H1 (cell line): ENCODE data around the gene LRRC27. TPM values are rescaled to one million over a fixed set of nuclear protein-coding genes. Genes with fewer than 3 reads are reported as not detected.

ENCODE experiments used
- CTCF ChIA-PET: fragments of 300-600 bp; sonication (Branson Sonifier 250); formaldehyde crosslinking; loops from one replicate; lab custom pipeline; 2021; ENCODE audit not compliant: partially characterized antibody; lab: Charles Lee
- POLR2A ChIA-PET: fragments of 300-600 bp; sonication (Branson Sonifier 250); formaldehyde crosslinking; loops from one replicate; lab custom pipeline; 2021; ENCODE audit warnings: inconsistent platforms; ENCODE audit not compliant: partially characterized antibody; lab: Charles Lee
- DNase-seq, 2 experiments: peaks; one replicate each; pipeline versions ENCODE4 v3.0.0 to v3.0.0-alpha.2; 2010 to 2022; ENCODE audit warnings: low spot score in 2 of 2, low read depth in 1 of 2, mixed read lengths in 1 of 2
- FAIRE-seq: peaks from 2 replicates; lab custom pipeline; 2011; peaks lifted over from hg19 to GRCh38; lab: Jason Lieb, UNC
- H2AFZ ChIP-seq: 2 replicates; pipeline ENCODE4 v1.8.1; 2012; ENCODE audit warnings: low read length, inconsistent platforms
- H2AK5ac ChIP-seq: 2 replicates; pipeline ENCODE4 v1.6.1; 2013; ENCODE audit warnings: low read depth, low read length
- H2BK120ac ChIP-seq: replicated peaks from 2 replicates; pipeline ENCODE3; 2013; ENCODE audit warnings: low read depth, low read length, inconsistent platforms
- H2BK12ac ChIP-seq: 2 replicates; pipeline ENCODE4 v1.6.1; 2013; ENCODE audit warnings: low read depth, low read length
- H2BK15ac ChIP-seq: 2 replicates; pipeline ENCODE4 v1.6.1; 2013; ENCODE audit warnings: low read length
- H2BK20ac ChIP-seq: 2 replicates; pipeline ENCODE4 v1.6.1; 2013; ENCODE audit warnings: low read length
- H2BK5ac ChIP-seq: 2 replicates; pipeline ENCODE4 v1.6.1; 2013; ENCODE audit warnings: low read depth, low read length
- H3K14ac ChIP-seq: 2 replicates; pipeline ENCODE4 v1.6.1; 2013; ENCODE audit warnings: inconsistent platforms; ENCODE audit not compliant: insufficient read length
- H3K18ac ChIP-seq: 2 replicates; pipeline ENCODE4 v1.6.1; 2013; ENCODE audit warnings: low read length; ENCODE audit errors: extremely low read depth
- H3K23ac ChIP-seq: 2 replicates; pipeline ENCODE4 v1.6.1; 2013; ENCODE audit warnings: inconsistent platforms; ENCODE audit not compliant: insufficient read length
- H3K23me2 ChIP-seq: 2 replicates; pipeline ENCODE4 v1.6.1; 2013; ENCODE audit warnings: low read depth, low read length
- H3K27ac ChIP-seq: 2 replicates; pipeline ENCODE4 v1.6.1; 2011; ENCODE audit warnings: low read depth, low read length, inconsistent platforms
- H3K27me3 ChIP-seq, 4 experiments: replicated peaks in 1 of 4; 1 replicate in 1 of 4; 2 replicates in 3 of 4; pipeline versions ENCODE4 v1.6.1 to v1.8.1; 2011 to 2013; ENCODE audit warnings: low read length in 3 of 4, mild to moderate bottlenecking in 3 of 4, inconsistent platforms in 2 of 4, mixed read lengths in 2 of 4, moderate library complexity in 1 of 4; ENCODE audit not compliant: control insufficient read depth in 3 of 4, insufficient read depth in 3 of 4; ENCODE audit errors: extremely low read depth in 1 of 4
- H3K36me3 ChIP-seq, 4 experiments: 2 replicates each; pipeline versions ENCODE4 v1.6.1 to v1.8.1; 2011 to 2013; ENCODE audit warnings: mild to moderate bottlenecking in 4 of 4, low read length in 3 of 4, moderate library complexity in 2 of 4, control low read depth in 1 of 4, inconsistent platforms in 1 of 4; ENCODE audit not compliant: insufficient read depth in 4 of 4, control insufficient read depth in 2 of 4
- H3K4ac ChIP-seq: replicated peaks from 2 replicates; pipeline ENCODE3; 2013; ENCODE audit warnings: low read length, low read depth, mixed read lengths, inconsistent platforms; ENCODE audit not compliant: insufficient read length
- H3K4me1 ChIP-seq, 4 experiments: replicated peaks in 1 of 4; 1 replicate in 1 of 4; 2 replicates in 3 of 4; pipeline versions ENCODE4 v1.6.1 to v1.8.1; 2011 to 2013; ENCODE audit warnings: low read length in 3 of 4, inconsistent platforms in 2 of 4, mixed read lengths in 1 of 4; ENCODE audit not compliant: insufficient read depth in 4 of 4, control insufficient read depth in 3 of 4
- H3K4me2 ChIP-seq, 2 experiments: 2 replicates each; pipeline versions ENCODE4 v1.6.1 to v1.8.1; 2011 to 2013; ENCODE audit warnings: low read depth in 2 of 2, low read length in 2 of 2, control low read depth in 1 of 2, inconsistent platforms in 1 of 2, mild to moderate bottlenecking in 1 of 2; ENCODE audit not compliant: insufficient read depth in 1 of 2
- H3K4me3 ChIP-seq, 4 experiments: fragments of 200-600, 300-600 bp in 1 of 4; sonication (generic), shearing (Covaris generic), sonication (Bioruptor Twin) in 1 of 4; 2 replicates each; pipeline versions ENCODE4 v1.5.1 to v1.8.1; 2011 to 2016; ENCODE audit warnings: low read length in 4 of 4, low read depth in 3 of 4, control low read depth in 2 of 4, inconsistent platforms in 2 of 4, mild to moderate bottlenecking in 2 of 4, mixed read lengths in 1 of 4, moderate library complexity in 1 of 4; ENCODE audit not compliant: insufficient read depth in 2 of 4; ENCODE audit errors: extremely low read depth in 1 of 4
- H3K56ac ChIP-seq: replicated peaks from 2 replicates; pipeline ENCODE3; 2013; ENCODE audit warnings: low read depth, mild to moderate bottlenecking, mixed read lengths, low read length, inconsistent platforms; ENCODE audit not compliant: insufficient read length
- H3K79me1 ChIP-seq: 2 replicates; pipeline ENCODE4 v1.6.1; 2013; ENCODE audit warnings: low read depth, low read length, control low read depth
- H3K79me2 ChIP-seq, 2 experiments: 2 replicates each; pipeline versions ENCODE4 v1.6.1 to v1.8.1; 2012 to 2013; ENCODE audit warnings: low read length in 2 of 2, mild to moderate bottlenecking in 2 of 2, inconsistent platforms in 1 of 2; ENCODE audit not compliant: insufficient read depth in 2 of 2, control insufficient read depth in 1 of 2
- H3K9ac ChIP-seq, 4 experiments: replicated peaks in 1 of 4; 1 replicate in 1 of 4; 2 replicates in 3 of 4; pipeline versions ENCODE4 v1.6.1 to v1.8.1; 2011 to 2013; ENCODE audit warnings: low read depth in 3 of 4, low read length in 3 of 4, control low read depth in 2 of 4, mild to moderate bottlenecking in 2 of 4, moderate library complexity in 2 of 4, inconsistent platforms in 1 of 4; ENCODE audit errors: extremely low read depth in 1 of 4
- H3K9me3 ChIP-seq, 2 experiments: 2 replicates each; pipeline versions ENCODE4 v1.6.1 to v1.8.1; 2012 to 2013; ENCODE audit warnings: mild to moderate bottlenecking in 2 of 2, moderate library complexity in 2 of 2, control low read depth in 1 of 2, inconsistent platforms in 1 of 2, low read depth in 1 of 2, low read length in 1 of 2, mixed read lengths in 1 of 2; ENCODE audit not compliant: insufficient read depth in 2 of 2
- H4K20me1 ChIP-seq, 2 experiments: replicated peaks in 1 of 2; 2 replicates each; pipeline versions ENCODE3 to v1.8.1; 2011 to 2013; ENCODE audit warnings: inconsistent platforms in 2 of 2, low read length in 2 of 2, mild to moderate bottlenecking in 1 of 2; ENCODE audit not compliant: insufficient read depth in 2 of 2, control insufficient read depth in 1 of 2
- H4K5ac ChIP-seq: 2 replicates; pipeline ENCODE4 v1.6.1; 2013; ENCODE audit warnings: low read length, low read depth, mixed read lengths, inconsistent platforms; ENCODE audit not compliant: insufficient read length
- H4K8ac ChIP-seq: 2 replicates; pipeline ENCODE4 v1.8.0; 2013; ENCODE audit warnings: mild to moderate bottlenecking, moderate library complexity, low read length, inconsistent platforms; ENCODE audit not compliant: insufficient read depth; ENCODE audit errors: extremely low read depth
- H4K91ac ChIP-seq: replicated peaks from 2 replicates; pipeline ENCODE3; 2013; ENCODE audit warnings: low read length, mixed read lengths, inconsistent platforms; ENCODE audit not compliant: insufficient read length
- KDM1A ChIP-seq: fragments of 200-600, 300-600 bp; sonication (generic); IDR thresholded peaks from 2 replicates; pipeline ENCODE4 v1.7.1; 2016; ENCODE audit warnings: mild to moderate bottlenecking, low read length, borderline replicate concordance
- RNF2 ChIP-seq: fragments of 200-900, 300-1000 bp; sonication (generic); IDR thresholded peaks from 2 replicates; pipeline ENCODE4 v1.7.1; 2016; ENCODE audit warnings: borderline replicate concordance, low read depth, mild to moderate bottlenecking, antibody characterized with exemption, low read length; ENCODE audit not compliant: poor library complexity, severe bottlenecking; ENCODE audit errors: missing control alignments
- SP1 ChIP-seq: IDR thresholded peaks from 2 replicates; pipeline ENCODE4 v1.6.1; 2011; ENCODE audit warnings: low read depth, low read length
- TBP ChIP-seq: IDR thresholded peaks from 2 replicates; pipeline ENCODE4 v1.6.1; 2011; ENCODE audit warnings: low read depth, low read length, improper control_type of control experiment
- WGBS, 2 experiments: shearing (Covaris generic) in 1 of 2; methylation state at CpG; one replicate each; pipeline versions ENCODE4 v1.1.6 to v1.1.7; 2013 to 2015; ENCODE audit warnings: low lambda C conversion rate in 2 of 2, mixed read lengths in 2 of 2, inconsistent platforms in 1 of 2, low coverage in 1 of 2, missing lambda C conversion rate in 1 of 2; ENCODE audit not compliant: insufficient replicate concordance in 2 of 2, insufficient coverage in 1 of 2, insufficient read length in 1 of 2; ENCODE audit errors: extremely low coverage in 1 of 2, missing lambda C conversion rate in 1 of 2; 5-methylcytosine and 5-hydroxymethylcytosine counted together
- polyA plus RNA-seq, 7 experiments: library from polyadenylated mRNA; depleted of rRNA in 3 of 7; stranded (reverse) in 5 of 7; unstranded in 2 of 7; fragments of >200 nt in 5 of 7; fragments of 200-250 nt in 2 of 7; gene quantifications; 1 replicate in 5 of 7; 2 replicates in 1 of 7; 4 replicates in 1 of 7; pipeline versions ENCODE4 v1.2.1 to v1.2.3, GENCODE V29; 2011 to 2013; ENCODE audit warnings: missing spikeins in 2 of 7, mixed read lengths in 2 of 7
- total RNA-seq: library from RNA; stranded (reverse); fragmentation: NEBNext Ultra II Directional; extraction: Animal tissue kit (Norgen Biotek cat#: 25700); gene quantifications from 2 replicates; pipeline ENCODE4 v1.2.1, GENCODE V29; 2021

Gene LRRC27
- total and polyA plus RNA-seq, 2 of the 8 experiments (the other 6 are each of a cell fraction or from before 2014, with no cell fraction given): 1.2 to 3.8 TPM

DNA sequence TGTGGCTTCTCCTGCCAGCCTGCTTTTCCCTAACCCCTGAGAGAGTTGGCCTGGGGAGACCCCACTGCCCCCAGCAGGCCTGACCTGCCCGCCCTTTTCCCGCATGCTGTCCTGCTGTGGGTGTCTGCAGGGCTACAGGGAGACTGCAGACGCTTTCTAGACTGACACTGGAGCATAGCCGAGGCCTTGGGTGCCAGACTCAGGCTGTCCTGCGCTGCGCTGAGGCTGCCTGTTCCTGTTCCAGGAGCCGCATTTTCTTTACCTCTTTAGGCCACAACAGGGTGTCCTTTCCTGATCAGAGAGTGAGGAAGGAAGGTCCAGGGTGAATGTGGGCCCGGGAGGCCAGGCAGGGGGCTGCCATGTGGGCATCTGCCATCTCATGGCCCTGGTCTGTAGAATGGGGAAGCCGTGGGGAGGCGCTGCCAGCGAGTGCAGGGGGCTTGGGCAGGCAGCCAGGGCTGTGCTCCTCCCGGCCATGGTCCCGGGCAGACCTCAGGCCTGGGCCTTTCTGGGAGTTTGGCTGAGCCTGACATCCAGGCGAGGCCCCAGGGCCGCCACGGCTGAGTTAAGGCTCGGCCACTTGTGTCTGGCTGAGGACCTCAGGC, 68.7 kb downstream of the LRRC27 start:
- no peak for FAIRE-seq
- H3K4ac ChIP-seq: no peak overlapping the region
- POLR2A ChIA-PET: no interaction called here

More for the DNA sequence above, 68.7 kb downstream of the LRRC27 start:
- Histone ChIP-seq H3K56ac (no peak overlapping the region), H2AK5ac (peak overlapping the region; percentile 82; the same call in 1 of the 2 replicates), H2BK20ac (no peak overlapping the region), H3K14ac (no peak overlapping the region), H3K9ac (no peak overlapping the region), H3K27me3 (peaks cover 0 to 10% (median 2%) of the 10 kb centered on the region in 4 experiments; a peak in 4 of 7 replicates), H3K9me3 (no peaks in the 10 kb centered on the region), H3K4me2 (no peak overlapping the region), H3K23ac (no peak overlapping the region), H3K79me1 (no peaks in the 10 kb centered on the region; the same call in 1 of the 2 replicates), H4K20me1 (peaks cover 0 to 2% of the 10 kb centered on the region in 2 experiments), H3K23me2 (peaks cover 3% of the 10 kb centered on the region), H4K8ac (peak overlapping the region; percentile 22), H3K36me3 (peaks cover 0 to 6% (median 0%) of the 10 kb centered on the region in 4 experiments; a peak in 2 of 8 replicates), H3K4me1 (peaks cover 0 to 29% (median 11%) of the 10 kb centered on the region in 4 experiments; a peak in 6 of 7 replicates), H4K91ac (no peak overlapping the region), H2BK5ac (0 out of 2 replicates have a peak overlapping the region, but pooled peaks have one; percentile 66), H3K18ac (no peak overlapping the region; the same call in 1 of the 2 replicates), H2BK12ac (no peak overlapping the region; the same call in 1 of the 2 replicates), H2AFZ (no peak overlapping the region), H2BK120ac (no peak overlapping the region), H3K27ac (no peak overlapping the region), H3K4me3 (no peak overlapping the region), H4K5ac (no peak overlapping the region), H2BK15ac (peak overlapping the region; percentile 55; the same call in 1 of the 2 replicates), H3K79me2 (no peaks in the 10 kb centered on the region)
- WGBS, 2 experiments: 77% methylated on average over 15 of the region's 17 CpGs; no CpG with 5 or more reads in 1 of the 2 experiments
- TF ChIP-seq TBP (no peak), SP1 (peak; percentile 67; the same call in 1 of the 2 replicates), RNF2 (no peak), KDM1A (no peak)
- DNase-seq: no peak
- CTCF ChIA-PET: interaction anchor here (1.1 to 1.4 kb wide), 2 partner anchors 51 to 53 kb away, joined by 4 to 5 read pairs; no protein-coding TSS in a partner anchor
